HL-60 (cell line): Measurements from ENCODE around the gene SPATA24.

ENCODE experiments used
- DNase-seq, 2 experiments: peaks; one replicate each; pipeline ENCODE4 v3.0.0-alpha.2; 2010 to 2020; ENCODE audit warnings: low read depth in 1 of 2, low spot score in 1 of 2
- H3K27ac ChIP-seq: fragments of 250-450 bp; sonication (Bioruptor Pico); replicated peaks from 2 replicates; pipeline ENCODE4 v1.5.1; 2020; ENCODE audit warnings: mild to moderate bottlenecking, moderate library complexity
- H3K27me3 ChIP-seq: fragments of 250-450 bp; sonication (Bioruptor Pico); 2 replicates; pipeline ENCODE4 v1.5.1; 2021; ENCODE audit warnings: mild to moderate bottlenecking, moderate library complexity; ENCODE audit not compliant: insufficient read depth, poor library complexity, severe bottlenecking
- H3K4me3 ChIP-seq: replicated peaks from 2 replicates; pipeline ENCODE4 v1.5.1; 2011; ENCODE audit warnings: mild to moderate bottlenecking, control low read depth, low read length; ENCODE audit not compliant: insufficient read depth
- CTCF ChIP-seq: IDR thresholded peaks from one replicate; pipeline ENCODE4 v1.5.1; 2011; ENCODE audit warnings: low read length, control low read depth, inconsistent platforms; ENCODE audit not compliant: insufficient read depth
- GABPA ChIP-seq: IDR thresholded peaks from 2 replicates; pipeline ENCODE4 v1.6.1; 2012; ENCODE audit warnings: low read depth
- POLR2AphosphoS5 ChIP-seq: IDR thresholded peaks from 2 replicates; pipeline ENCODE4 v1.6.1; 2012; ENCODE audit warnings: low read depth
- REST ChIP-seq: IDR thresholded peaks from 2 replicates; pipeline ENCODE4 v1.6.1; 2012; ENCODE audit warnings: low read depth; ENCODE audit not compliant: insufficient replicate concordance
- SPI1 ChIP-seq: IDR thresholded peaks from 2 replicates; pipeline ENCODE4 v1.6.1; 2012; ENCODE audit warnings: low read depth, mild to moderate bottlenecking, borderline replicate concordance

The SPATA24 gene

GRCh38 chr5:139392678-139393496 lies 11.0 kb downstream of the SPATA24 start:
- Histone ChIP-seq H3K27ac (peak overlapping the region; percentile 50), H3K27me3 (no peaks in the 10 kb centered on the region), H3K4me3 (peak overlapping the region; percentile 29)
- TF ChIP-seq GABPA (no peak), SPI1 (peak; percentile 30; the same call in 1 of the 2 replicates)
- peak; percentile 38 to 62 for DNase-seq

GRCh38 chr5:139392324-139392677 lies 11.6 kb downstream of the SPATA24 start:
- Histone ChIP-seq H3K4me3 (peak overlapping the region; percentile 29; the same call in 1 of the 2 replicates), H3K27ac (no peak overlapping the region; the same call in none of the 2 replicates), H3K27me3 (no peaks in the 10 kb centered on the region)
- no peak for DNase-seq
- TF ChIP-seq SPI1 (no peak), CTCF (no peak), REST (no peak), POLR2AphosphoS5 (no peak), GABPA (no peak)

GRCh38 chr5:139391570-139392323 lies 12.1 kb downstream of the SPATA24 start:
- TF ChIP-seq POLR2AphosphoS5 (no peak), REST (no peak), SPI1 (no peak; the same call in 1 of the 2 replicates), GABPA (no peak), CTCF (no peak)
- H3K4me3 ChIP-seq, result no peak overlapping the region
- DNase-seq, result no peak
- H3K27me3 ChIP-seq, result no peaks in the 10 kb centered on the region
- H3K27ac ChIP-seq, result no peak overlapping the region; the same call in 1 of the 2 replicates
